H1 (cell line): ENCODE results near the gene GRIPAP1.

Experiments
- CTCF ChIP-seq, 3 experiments: IDR thresholded peaks; 1 replicate in 2 of 3; 2 replicates in 1 of 3; pipeline versions ENCODE4 v1.5.1 to v1.6.1; 2011; ENCODE audit warnings: low read length in 3 of 3, mild to moderate bottlenecking in 3 of 3, inconsistent platforms in 2 of 3, low read depth in 1 of 3, moderate library complexity in 1 of 3; ENCODE audit not compliant: insufficient read depth in 1 of 3; ENCODE audit errors: control extremely low read depth in 1 of 3
- HDAC2 ChIP-seq, 2 experiments: fragments of 300-600 bp in 1 of 2; sonication (generic) in 1 of 2; IDR thresholded peaks; 2 replicates each; pipeline ENCODE4 v1.6.1; 2011 to 2012; ENCODE audit warnings: low read depth in 2 of 2, low read length in 2 of 2, mild to moderate bottlenecking in 2 of 2, moderate library complexity in 2 of 2, borderline replicate concordance in 1 of 2, inconsistent platforms in 1 of 2
- MAX ChIP-seq: IDR thresholded peaks from 2 replicates; pipeline ENCODE4 v1.6.1; 2012; ENCODE audit warnings: inconsistent platforms
- NRF1 ChIP-seq: IDR thresholded peaks from 2 replicates; pipeline ENCODE4 v1.6.1; 2011; ENCODE audit warnings: mild to moderate bottlenecking, low read depth, low read length, improper control_type of control experiment
- PHF8 ChIP-seq: fragments of 200-600 bp; sonication (generic); conservative IDR thresholded peaks from 2 replicates; pipeline ENCODE4 v1.7.1; 2012; ENCODE audit warnings: low read depth, mild to moderate bottlenecking, inconsistent platforms, low read length, moderate library complexity
- POLR2A ChIP-seq, 2 experiments: IDR thresholded peaks; 1 replicate in 1 of 2; 2 replicates in 1 of 2; pipeline ENCODE4 v1.6.1; 2011; ENCODE audit warnings: low read depth in 2 of 2, low read length in 2 of 2, mild to moderate bottlenecking in 2 of 2; ENCODE audit errors: control extremely low read depth in 1 of 2
- POLR2AphosphoS5 ChIP-seq: IDR thresholded peaks from 2 replicates; pipeline ENCODE4 v1.6.1; 2011; ENCODE audit warnings: low read depth, low read length
- RAD21 ChIP-seq, 2 experiments: IDR thresholded peaks in 1 of 2; conservative IDR thresholded peaks in 1 of 2; 2 replicates each; pipeline ENCODE4 v1.6.1; 2011; ENCODE audit warnings: low read depth in 2 of 2, low read length in 2 of 2, improper control_type of control experiment in 1 of 2, inconsistent platforms in 1 of 2, mild to moderate bottlenecking in 1 of 2, moderate library complexity in 1 of 2
- SAP30 ChIP-seq: fragments of 300-600 bp; sonication (generic); IDR thresholded peaks from 2 replicates; pipeline ENCODE4 v1.7.1; 2012; ENCODE audit warnings: low read length, moderate library complexity, mild to moderate bottlenecking, inconsistent platforms; ENCODE audit not compliant: insufficient read depth, insufficient replicate concordance
- SP4 ChIP-seq: IDR thresholded peaks from 2 replicates; pipeline ENCODE4 v1.6.1; 2012; ENCODE audit warnings: low read length, inconsistent platforms

- TF ChIP-seq POLR2AphosphoS5 = no peak
- TF ChIP-seq RAD21 (IDR thresholded peaks at IDR 0.05 in 1 of 2, conservative IDR thresholded peaks at IDR 0.05 in 1 of 2; ENCODE audit: low read depth in 2 of 2, low read length in 2 of 2) = no peak
- no peak for TF ChIP-seq SP4
- no peak for TF ChIP-seq NRF1
- no peak for TF ChIP-seq CTCF (IDR thresholded peaks at IDR 0.05; ENCODE audit: control extremely low read depth in 1 of 3, insufficient read depth in 1 of 3, low read depth in 1 of 3, low read length in 3 of 3)
- TF ChIP-seq PHF8 = no peak
- TF ChIP-seq HDAC2 (IDR thresholded peaks at IDR 0.05; ENCODE audit: borderline replicate concordance in 1 of 2, low read depth in 2 of 2, low read length in 2 of 2) = no peak
- no peak for TF ChIP-seq SAP30
- TF ChIP-seq POLR2A (IDR thresholded peaks at IDR 0.05; ENCODE audit: control extremely low read depth in 1 of 2, low read depth in 2 of 2, low read length in 2 of 2) = no peak
- no peak for TF ChIP-seq MAX
Measured at GRCh38 chrX:48974574-48974973, 27.5 kb downstream of the GRIPAP1 start.
